T-helper 2 cell treated with Interferon-gamma antibody and Interleukin-4, amounts not matched to agents 5 μg/mL and 100 μg/mL, for 36 hours (primary cell): ENCODE results near the gene KRT35.

Source experiments
- DNase-seq: peaks from one replicate; pipeline ENCODE4 v3.0.0; 2021; ENCODE audit warnings: low spot score
- H3K27ac Mint-ChIP-seq: one replicate; pipeline ENCODE4 v1.8.0; 2021; ENCODE audit warnings: mild to moderate bottlenecking, mixed read lengths
- H3K27me3 Mint-ChIP-seq: one replicate; pipeline ENCODE4 v1.8.0; 2021; ENCODE audit warnings: low read depth, mixed read lengths
- H3K36me3 Mint-ChIP-seq: one replicate; pipeline ENCODE4 v1.8.0; 2021; ENCODE audit warnings: low read depth, mixed read lengths
- H3K4me1 Mint-ChIP-seq: one replicate; pipeline ENCODE4 v1.8.0; 2021; ENCODE audit warnings: low read depth, mixed read lengths
- H3K4me3 Mint-ChIP-seq: one replicate; pipeline ENCODE4 v1.8.0; 2022; ENCODE audit warnings: mild to moderate bottlenecking, moderate library complexity, mixed read lengths
- H3K9me3 Mint-ChIP-seq: one replicate; pipeline ENCODE4 v1.8.0; 2021; ENCODE audit warnings: mixed read lengths

KRT35 gene

DNA sequence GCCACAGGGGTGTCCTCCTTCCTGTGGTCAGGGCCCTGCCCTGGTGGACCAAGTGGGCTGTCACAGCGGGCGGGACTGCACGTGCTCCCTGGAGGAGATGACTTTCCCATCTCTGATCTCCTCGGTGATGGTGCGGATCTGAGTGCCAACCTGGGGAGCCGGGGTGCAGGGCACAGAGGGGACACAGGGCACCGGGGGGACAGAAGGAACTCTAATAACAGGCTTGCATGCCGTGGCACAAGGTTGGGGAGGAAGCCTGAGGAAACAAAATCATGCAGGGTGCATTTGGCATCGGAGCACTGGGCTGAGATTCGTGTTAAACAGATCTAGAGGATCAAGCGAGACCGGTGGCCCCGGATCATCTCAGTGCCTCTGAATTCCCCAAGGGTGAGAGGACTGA is 5.4 kb upstream of the KRT35 start:
- H3K27me3 Mint-ChIP-seq: peaks cover 3% of the 10 kb centered on the region
- no peaks in the 10 kb centered on the region for H3K36me3 Mint-ChIP-seq
- no peak overlapping the region for H3K27ac Mint-ChIP-seq
- no peak for DNase-seq
- H3K9me3 Mint-ChIP-seq: no peaks in the 10 kb centered on the region
- H3K4me1 Mint-ChIP-seq: no peaks in the 10 kb centered on the region
- H3K4me3 Mint-ChIP-seq: no peak overlapping the region

DNA sequence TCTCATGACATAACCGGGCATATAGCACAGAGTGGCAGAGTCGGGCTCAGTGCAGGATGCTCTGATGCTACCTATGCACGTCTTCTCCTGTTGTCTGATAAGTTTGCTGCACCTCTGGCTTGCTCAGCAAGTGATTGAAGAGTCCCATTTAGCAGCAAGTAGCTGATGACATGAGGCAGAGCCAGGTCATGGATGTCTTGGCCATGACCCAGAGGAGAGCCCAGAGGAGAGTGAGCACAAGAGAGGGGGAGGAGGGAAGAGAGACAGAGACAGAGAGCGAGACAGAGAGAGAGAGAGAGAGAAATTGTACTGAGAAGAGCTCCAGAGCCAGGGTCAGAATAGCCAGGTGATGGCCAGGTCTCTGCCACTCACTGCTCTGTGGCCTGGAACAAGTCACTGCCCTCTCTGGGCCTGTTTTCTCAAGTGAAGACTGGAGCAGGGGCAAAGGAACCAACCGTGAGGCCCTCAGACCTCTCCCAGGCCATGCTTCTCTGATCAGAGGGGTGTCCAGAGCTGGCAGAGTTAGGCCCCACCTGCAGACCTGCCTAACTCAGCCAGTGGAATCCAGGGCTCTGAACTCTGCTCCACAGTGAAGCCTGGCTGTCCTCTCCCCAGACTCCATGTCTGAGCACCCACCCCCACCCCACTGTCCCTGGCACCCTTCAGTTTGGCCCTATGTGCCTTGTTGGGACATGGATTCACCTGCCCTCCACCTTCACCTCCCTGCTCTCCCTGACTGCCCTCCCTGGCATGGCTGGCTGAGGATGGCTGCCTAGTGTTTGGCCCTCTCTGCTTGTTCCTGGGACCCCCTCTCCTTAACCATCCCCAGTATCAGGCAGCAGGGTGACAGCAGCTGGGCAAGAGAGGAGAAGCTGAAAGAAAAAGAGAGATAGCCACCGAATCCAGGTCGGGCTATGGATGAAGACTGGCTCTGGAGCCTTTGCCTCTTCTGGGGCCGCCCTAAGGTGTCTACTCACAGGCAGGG is 4.3 kb upstream of the KRT35 start:
- Mint-ChIP-seq H3K36me3 (no peaks in the 10 kb centered on the region), H3K4me3 (no peak overlapping the region), H3K4me1 (no peaks in the 10 kb centered on the region), H3K9me3 (no peaks in the 10 kb centered on the region), H3K27ac (no peak overlapping the region), H3K27me3 (peaks cover 3% of the 10 kb centered on the region)
- no peak for DNase-seq

DNA sequence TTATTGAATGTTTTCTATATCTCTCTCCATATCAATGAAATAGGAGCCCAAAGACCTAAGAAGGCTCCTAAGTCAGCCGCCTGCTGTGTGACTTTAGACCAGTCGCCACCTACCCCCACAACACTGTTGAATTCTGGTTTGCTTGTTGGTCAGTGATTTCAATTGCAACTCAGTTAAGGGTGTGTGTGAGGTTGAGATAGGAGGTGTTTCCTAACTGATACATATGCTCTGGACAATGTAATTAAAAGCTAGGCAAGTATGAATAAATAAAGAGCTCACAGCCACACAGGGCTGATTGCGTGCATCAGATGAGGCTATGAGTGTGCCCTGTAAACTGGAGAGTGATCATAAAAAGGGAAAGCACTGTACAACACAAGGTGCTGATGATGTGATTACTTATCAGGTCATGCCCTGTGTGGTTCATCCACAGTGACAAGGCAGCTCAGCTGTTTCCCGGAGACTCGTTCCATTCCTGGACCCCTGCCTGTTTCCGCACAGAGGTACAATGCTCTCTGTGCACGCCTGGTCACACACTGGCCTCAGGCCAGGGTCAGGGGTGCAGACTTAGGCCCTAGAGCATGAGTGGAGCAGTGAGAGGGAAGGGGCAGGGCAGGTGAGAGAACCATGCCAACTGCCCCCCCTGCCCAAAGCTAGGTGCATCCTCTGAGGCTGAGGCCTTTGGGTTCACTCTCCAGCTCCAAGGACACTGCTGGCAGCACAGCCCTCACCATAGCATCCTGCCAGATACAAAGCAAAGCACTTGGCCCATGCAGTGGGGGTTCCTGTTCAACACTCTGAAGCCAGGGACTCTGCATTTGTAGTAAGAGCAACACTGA is 3.3 kb upstream of the KRT35 start:
- H3K27me3 Mint-ChIP-seq: peaks cover 3% of the 10 kb centered on the region
- no peaks in the 10 kb centered on the region for H3K4me1 Mint-ChIP-seq
- H3K27ac Mint-ChIP-seq: no peak overlapping the region
- no peaks in the 10 kb centered on the region for H3K36me3 Mint-ChIP-seq
- DNase-seq: no peak
- no peak overlapping the region for H3K4me3 Mint-ChIP-seq
- H3K9me3 Mint-ChIP-seq: no peaks in the 10 kb centered on the region

DNA sequence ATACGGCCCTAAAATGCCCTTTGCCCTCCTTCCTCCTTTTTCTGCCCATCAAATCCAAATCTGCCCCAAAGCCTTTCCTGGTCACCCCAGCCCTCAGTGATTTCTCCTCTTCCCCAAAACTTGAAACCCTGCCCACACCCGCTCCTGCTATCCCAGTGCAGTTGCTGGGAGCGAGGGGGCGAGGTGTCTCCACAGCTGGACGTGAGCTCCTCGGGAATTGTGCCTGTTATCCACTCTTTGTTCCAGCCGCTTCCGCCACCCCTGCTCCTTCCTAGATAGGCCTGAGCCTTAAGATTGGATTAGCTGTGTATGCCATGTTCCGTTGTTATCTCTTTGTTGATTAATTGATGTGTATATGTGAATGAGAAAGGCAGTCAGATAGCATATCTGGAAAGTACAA is 2.6 kb upstream of the KRT35 start:
- Mint-ChIP-seq H3K27ac (no peak overlapping the region), H3K9me3 (no peaks in the 10 kb centered on the region), H3K36me3 (no peaks in the 10 kb centered on the region), H3K4me1 (no peaks in the 10 kb centered on the region), H3K4me3 (no peak overlapping the region), H3K27me3 (peaks cover 3% of the 10 kb centered on the region)
- DNase-seq: no peak

DNA sequence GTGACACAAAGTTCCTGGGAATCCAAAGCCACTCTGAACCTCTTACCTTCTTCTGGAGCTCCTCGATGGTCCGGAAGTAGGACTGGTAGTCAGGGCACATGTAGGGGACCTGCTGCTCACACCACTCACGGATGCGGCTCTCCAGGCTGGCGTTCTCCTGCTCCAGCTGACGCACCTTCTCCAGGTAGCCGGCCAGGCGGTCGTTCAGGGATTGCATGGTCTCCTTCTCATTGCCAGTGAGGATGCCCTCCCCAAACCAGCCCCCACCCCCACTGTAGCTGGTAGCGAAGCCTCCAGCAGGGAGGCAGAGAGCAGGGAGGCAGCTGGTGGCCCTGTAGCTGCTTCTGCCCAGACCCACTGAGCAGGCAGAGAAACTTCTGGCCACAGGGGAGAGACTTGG is 370 bp downstream of the KRT35 start:
- Mint-ChIP-seq H3K4me1 (no peaks in the 10 kb centered on the region), H3K9me3 (no peaks in the 10 kb centered on the region), H3K27me3 (peaks cover 3% of the 10 kb centered on the region), H3K36me3 (no peaks in the 10 kb centered on the region), H3K4me3 (no peak overlapping the region), H3K27ac (no peak overlapping the region)
- no peak for DNase-seq

DNA sequence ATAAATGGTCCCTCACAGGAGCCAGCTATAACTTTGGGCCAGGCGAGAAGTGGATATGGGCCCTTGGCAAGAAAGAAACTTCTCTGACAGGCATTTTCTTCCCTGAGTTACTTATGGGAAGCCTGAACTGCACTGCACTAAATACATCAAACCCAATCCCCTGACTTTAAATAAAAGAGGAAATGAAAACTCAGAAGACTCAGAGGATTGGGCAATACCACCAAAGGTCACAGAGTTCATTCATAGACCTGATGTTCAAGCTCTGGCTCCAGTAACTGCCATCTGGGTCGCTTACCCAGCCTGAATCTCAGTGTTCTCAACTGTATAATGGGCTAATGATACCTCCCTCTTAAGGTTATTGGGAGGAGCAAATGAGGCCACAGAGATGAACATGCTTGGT is 815 bp downstream of the KRT35 start:
- H3K27me3 Mint-ChIP-seq: peaks cover 3% of the 10 kb centered on the region

DNA sequence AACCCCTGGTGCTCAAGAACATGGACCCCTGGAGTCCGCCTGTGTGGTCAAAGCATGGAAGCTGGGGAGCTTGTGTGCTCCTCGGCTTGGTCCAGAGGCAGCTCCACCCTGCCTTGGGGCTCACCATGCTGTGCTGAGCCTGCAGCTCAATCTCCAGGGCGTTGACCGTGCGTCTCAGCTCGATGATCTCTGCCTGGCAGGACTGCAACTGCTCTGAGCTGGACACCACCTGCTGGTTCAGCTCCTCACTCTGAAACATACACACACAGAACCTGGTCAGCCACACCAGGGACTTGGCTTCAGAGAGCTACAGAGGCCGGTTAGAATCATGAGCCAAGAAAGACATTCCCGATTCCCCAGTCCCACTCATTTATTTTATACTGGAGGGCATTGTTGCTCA is 2.7 kb downstream of the KRT35 start:
- DNase-seq: no peak
- no peak overlapping the region for H3K4me3 Mint-ChIP-seq
- H3K27me3 Mint-ChIP-seq: no peaks in the 10 kb centered on the region
- H3K36me3 Mint-ChIP-seq: no peaks in the 10 kb centered on the region
- no peak overlapping the region for H3K27ac Mint-ChIP-seq
- no peaks in the 10 kb centered on the region for H3K9me3 Mint-ChIP-seq
- no peaks in the 10 kb centered on the region for H3K4me1 Mint-ChIP-seq

More for the DNA sequence above, 815 bp downstream of the KRT35 start:
- no peaks in the 10 kb centered on the region for H3K9me3 Mint-ChIP-seq
- DNase-seq: no peak
- no peaks in the 10 kb centered on the region for H3K4me1 Mint-ChIP-seq
- H3K36me3 Mint-ChIP-seq: no peaks in the 10 kb centered on the region
- H3K27ac Mint-ChIP-seq: no peak overlapping the region
- no peak overlapping the region for H3K4me3 Mint-ChIP-seq

DNA sequence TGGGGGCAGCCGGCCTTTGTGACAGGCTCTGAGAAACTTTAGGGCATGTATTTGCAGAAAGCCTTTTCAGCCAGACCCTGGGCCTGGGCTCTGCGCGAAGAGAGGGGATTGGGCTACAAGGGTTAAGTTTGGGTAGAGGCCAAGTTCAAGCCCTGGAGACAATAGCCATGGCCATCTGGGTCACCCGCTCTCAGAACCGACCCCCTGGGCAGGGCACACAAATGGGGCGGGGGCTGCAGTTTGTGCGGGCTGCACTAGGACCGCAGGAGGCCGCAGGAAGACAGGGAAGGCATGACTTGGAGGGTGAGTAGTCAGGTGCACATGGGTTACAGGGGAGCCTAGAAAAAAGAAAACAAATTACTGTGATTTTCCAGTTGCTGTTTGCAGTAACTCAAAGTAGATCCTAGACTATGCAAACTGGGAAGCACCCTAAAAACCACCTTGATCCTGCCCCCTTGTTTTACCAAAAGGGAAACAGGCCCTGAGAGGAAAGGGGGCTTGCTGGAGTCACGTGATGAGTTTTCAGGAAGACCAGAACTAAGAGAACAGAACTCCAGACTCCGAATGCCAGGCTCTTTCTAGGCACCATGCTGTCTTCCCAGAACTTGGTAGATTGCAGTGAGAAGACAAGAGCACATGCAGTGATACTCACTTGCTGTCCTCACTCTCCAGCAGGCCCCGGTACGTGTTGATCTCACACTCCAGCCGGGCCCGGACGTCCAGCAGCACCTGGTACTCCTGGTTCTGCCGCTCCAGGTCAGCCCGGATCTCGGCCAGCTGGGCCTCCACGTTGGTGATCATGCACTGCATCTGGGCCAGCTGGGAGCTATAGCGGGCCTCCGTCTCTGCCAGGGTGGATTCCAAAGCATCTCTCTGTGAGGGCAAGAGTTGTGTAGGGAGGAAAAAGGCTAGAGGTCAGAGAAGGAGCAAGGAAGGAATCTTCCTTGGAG is 3.8 kb downstream of the KRT35 start:
- Mint-ChIP-seq H3K36me3 (no peaks in the 10 kb centered on the region), H3K4me3 (no peak overlapping the region), H3K27me3 (no peaks in the 10 kb centered on the region), H3K9me3 (no peaks in the 10 kb centered on the region), H3K27ac (no peak overlapping the region), H3K4me1 (no peaks in the 10 kb centered on the region)
- no peak for DNase-seq

DNA sequence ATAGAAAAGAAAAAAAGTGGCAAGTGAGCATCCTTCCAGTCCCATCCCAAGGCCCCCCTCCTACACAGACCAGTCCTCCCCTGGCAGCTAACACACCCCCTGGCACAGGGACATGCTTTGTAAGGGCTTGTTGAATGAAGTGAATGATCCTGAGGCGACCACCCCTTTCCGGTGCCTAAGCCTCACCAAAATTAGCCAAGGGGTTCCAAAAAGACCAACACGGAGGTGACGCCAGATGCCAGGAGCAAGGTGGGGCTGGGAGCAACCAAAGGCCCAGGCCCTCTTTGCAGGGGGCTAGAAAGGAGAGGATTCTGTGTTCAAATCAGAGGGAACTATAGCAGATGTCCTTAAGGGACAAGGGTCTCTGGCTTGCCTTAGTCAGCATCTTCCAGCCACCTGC is 5.5 kb downstream of the KRT35 start:
- H3K27me3 Mint-ChIP-seq: peaks cover 3% of the 10 kb centered on the region
- H3K4me1 Mint-ChIP-seq: no peaks in the 10 kb centered on the region
- DNase-seq: no peak
- H3K36me3 Mint-ChIP-seq: no peaks in the 10 kb centered on the region
- no peaks in the 10 kb centered on the region for H3K9me3 Mint-ChIP-seq
- no peak overlapping the region for H3K4me3 Mint-ChIP-seq
- H3K27ac Mint-ChIP-seq: no peak overlapping the region

DNA sequence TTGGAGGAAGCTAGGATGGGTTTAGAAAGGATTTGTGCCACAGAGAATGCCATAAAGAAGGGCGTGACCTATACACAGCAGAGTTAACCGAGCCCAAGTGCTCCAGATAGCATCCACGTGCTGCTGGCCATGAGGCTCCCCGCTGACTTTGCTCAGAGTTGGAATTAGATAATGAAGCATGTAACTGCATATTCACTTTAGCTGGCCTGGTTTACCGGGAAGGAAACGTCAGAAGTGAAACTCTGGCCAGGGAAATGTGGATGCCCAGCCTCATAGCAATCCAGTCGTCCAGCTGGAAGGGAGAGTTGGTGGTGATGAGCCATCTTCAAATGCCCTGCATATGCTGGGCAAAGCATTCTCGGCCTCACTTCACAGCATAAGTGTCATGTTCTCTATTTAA is 6.1 kb downstream of the KRT35 start:
- H3K4me3 Mint-ChIP-seq: no peak overlapping the region
- H3K27me3 Mint-ChIP-seq: peaks cover 3% of the 10 kb centered on the region
- H3K27ac Mint-ChIP-seq: no peak overlapping the region
- H3K36me3 Mint-ChIP-seq: no peaks in the 10 kb centered on the region
- no peaks in the 10 kb centered on the region for H3K9me3 Mint-ChIP-seq
- no peak for DNase-seq
- no peaks in the 10 kb centered on the region for H3K4me1 Mint-ChIP-seq

DNA sequence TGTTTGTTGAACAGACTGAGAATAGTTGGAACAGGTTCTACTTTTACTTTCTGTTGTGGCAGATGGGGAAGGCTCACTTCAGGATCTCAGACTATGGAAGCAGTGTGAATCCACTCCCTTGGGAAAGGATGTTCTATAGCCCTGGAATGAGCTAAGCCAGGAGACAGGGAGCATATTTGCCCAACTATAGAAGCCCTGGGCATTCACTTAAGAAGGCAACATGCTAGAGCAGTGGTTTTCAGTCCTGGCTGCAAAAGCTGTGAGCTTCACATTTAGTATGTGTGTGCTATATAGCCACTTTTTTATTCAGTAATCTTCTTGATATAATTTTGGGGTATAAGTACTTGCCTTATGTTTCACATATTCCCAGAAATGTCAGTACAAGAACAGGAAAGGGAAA is 12.6 kb downstream of the KRT35 start:
- no peak overlapping the region for H3K27ac Mint-ChIP-seq
- no peaks in the 10 kb centered on the region for H3K9me3 Mint-ChIP-seq
- peaks cover 5% of the 10 kb centered on the region for H3K27me3 Mint-ChIP-seq
- no peaks in the 10 kb centered on the region for H3K36me3 Mint-ChIP-seq
- H3K4me3 Mint-ChIP-seq: no peak overlapping the region
- no peak for DNase-seq
- no peaks in the 10 kb centered on the region for H3K4me1 Mint-ChIP-seq

DNA sequence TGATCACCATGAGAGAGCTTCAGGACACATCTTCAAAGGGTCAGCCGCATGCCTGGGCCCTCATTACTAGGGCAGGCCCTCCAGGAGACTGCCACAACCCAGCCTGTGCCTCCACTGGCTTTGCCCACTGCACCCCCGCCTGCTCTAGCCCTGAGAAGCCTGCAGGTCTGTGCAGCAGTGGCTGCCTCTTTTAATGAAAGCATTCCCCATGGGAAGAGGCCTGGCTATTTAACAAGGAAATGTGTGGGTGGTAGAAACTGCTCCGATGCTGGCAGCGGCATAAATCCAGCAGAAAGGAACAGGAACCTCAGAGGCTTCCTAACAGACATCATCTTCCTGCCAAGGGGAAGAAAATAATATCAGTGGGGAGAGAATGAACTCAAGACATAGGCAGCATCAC is 13.4 kb downstream of the KRT35 start:
- H3K27me3 Mint-ChIP-seq: peaks cover 5% of the 10 kb centered on the region
- no peaks in the 10 kb centered on the region for H3K4me1 Mint-ChIP-seq
- H3K27ac Mint-ChIP-seq: no peak overlapping the region
- no peaks in the 10 kb centered on the region for H3K36me3 Mint-ChIP-seq
- no peaks in the 10 kb centered on the region for H3K9me3 Mint-ChIP-seq
- no peak overlapping the region for H3K4me3 Mint-ChIP-seq
- no peak for DNase-seq

DNA sequence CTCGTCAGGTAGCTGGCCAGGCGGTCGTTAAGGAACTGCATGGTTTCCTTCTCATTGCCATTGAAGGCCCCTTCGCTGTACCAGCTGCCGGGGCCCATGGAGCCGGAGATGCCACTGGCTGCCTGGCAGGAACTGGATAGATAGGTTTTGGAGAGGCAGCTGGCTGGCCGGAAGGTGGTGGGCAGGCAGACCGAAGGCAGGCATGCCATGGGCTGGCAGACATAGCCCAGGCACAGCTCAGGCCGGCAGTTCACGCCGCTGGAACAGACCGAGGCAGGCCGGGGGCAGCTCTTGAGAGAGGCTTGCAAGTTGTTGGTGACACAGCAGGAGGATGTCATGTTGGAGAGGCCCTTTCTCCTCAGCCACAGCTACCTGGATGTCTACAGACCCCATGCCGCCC is 14.0 kb downstream of the KRT35 start, which contains the start of gene KRT32:
TSS of gene KRT32 (minus strand) at position 399 of the 400 bp plus-strand sequence. CDS start at position 338, 61 bp downstream.
- DNase-seq: no peak
- Mint-ChIP-seq H3K4me3 (no peak within 1 kb of the TSS), H3K36me3 (no peaks in the 10 kb centered on the region), H3K4me1 (no peaks in the 10 kb centered on the region), H3K27ac (no peak within 1 kb of the TSS), H3K27me3 (peaks cover 5% of the 10 kb centered on the region), H3K9me3 (no peaks in the 10 kb centered on the region)
